ENCODE data around the gene PNLIPRP3.

Gene PNLIPRP3

DNA sequence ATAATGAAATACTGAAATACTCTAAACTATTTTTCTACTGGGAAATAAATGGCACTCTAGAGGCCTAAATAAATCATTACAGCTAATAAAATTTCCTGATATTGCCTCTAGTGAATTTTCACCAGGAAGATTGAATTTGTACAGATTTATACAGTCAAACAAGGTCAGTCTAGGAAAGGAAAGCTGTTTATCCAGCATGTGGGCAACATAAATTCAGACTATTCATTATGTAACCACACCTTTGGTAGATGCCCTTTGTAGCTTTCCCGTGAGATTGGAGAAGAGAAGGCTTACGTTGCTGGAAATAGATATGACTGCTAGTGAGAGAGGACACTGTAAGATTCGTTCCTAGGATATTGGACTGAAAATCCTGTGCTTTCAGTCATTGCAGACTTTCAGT, 82.9 kb downstream of the PNLIPRP3 start:
- DNase-seq (ENCODE audit: low read depth): no peak

GRCh38 chr10:116511365-116511764, 83.7 kb downstream of the PNLIPRP3 start:
- DNase-seq (ENCODE audit: low read depth): no peak

- no peak for DNase-seq (ENCODE audit: low read depth)
Observed at GRCh38 chr10:116521424-116522290, 94.0 kb downstream of the PNLIPRP3 start.

- no peak for DNase-seq (ENCODE audit: low read depth)
Observed at GRCh38 chr10:116522803-116523381, 95.2 kb downstream of the PNLIPRP3 start.

- DNase-seq (ENCODE audit: low read depth): no peak
Observed at GRCh38 chr10:116524736-116525135, 97.1 kb downstream of the PNLIPRP3 start.

GRCh38 chr10:116526219-116526618, 98.6 kb downstream of the PNLIPRP3 start:
- DNase-seq (ENCODE audit: low read depth): no peak
